Left lung (tissue), 10 donors: ENCODE data around the gene RHBDL1. TPM values are rescaled to one million over a fixed set of nuclear protein-coding genes. Genes with fewer than 3 reads are reported as not detected.

Experiments used
- ATAC-seq: fragments of 200-7000 bp; cut with Tn5 transposase; one replicate; pipeline ENCODE4 v1.9.1; 2020; ENCODE audit warnings: moderate library complexity
- DNase-seq, 4 donors: peaks; one replicate each; pipeline ENCODE4 v3.0.0-alpha.2; 2013 to 2020
- H3K27ac ChIP-seq, 2 donors: fragments of 200-600 bp; sonication (generic) in 1 of 2; one replicate each; pipeline versions ENCODE4 v1.5.0 to v1.8.0; 2020 to 2021
- H3K27me3 ChIP-seq, 2 donors: fragments of 200-600 bp; sonication (generic) in 1 of 2; one replicate each; pipeline versions ENCODE4 v1.5.0 to v1.8.0; 2020 to 2021
- H3K36me3 ChIP-seq, 2 donors: fragments of 200-600 bp; sonication (generic) in 1 of 2; one replicate each; pipeline versions ENCODE4 v1.5.0 to v1.8.0; 2020 to 2021
- H3K4me1 ChIP-seq, 2 donors: fragments of 200-600 bp; one replicate each; pipeline ENCODE4 v1.8.0; 2021
- H3K4me3 ChIP-seq, 2 donors: fragments of 200-600 bp; sonication (generic) in 1 of 2; one replicate each; pipeline versions ENCODE4 v1.5.0 to v1.8.0; 2020 to 2021; ENCODE audit warnings: mild to moderate bottlenecking in 1 of 2
- H3K9me3 ChIP-seq, 2 donors: fragments of 200-600 bp; sonication (generic) in 1 of 2; one replicate each; pipeline versions ENCODE4 v1.5.0 to v1.8.0; 2020 to 2021
- CTCF ChIP-seq, 2 donors: fragments of 200-600 bp; sonication (generic) in 1 of 2; IDR thresholded peaks; one replicate each; pipeline versions ENCODE4 v1.5.0 to v1.8.0; 2021; ENCODE audit warnings: antibody characterized with exemption in 2 of 2
- intact Hi-C, 2 donors: fragments of 100-400 bp; cut with DNase I; formaldehyde crosslinking; loops; one replicate each; pipeline versions ENCODE4 v1.11.2 to v1.14.2; 2022
- polyA plus RNA-seq, 6 donors: library from polyadenylated mRNA; unstranded; fragments of 120-200 nt; gene quantifications; one replicate each; pipeline ENCODE4 v1.2.1, GENCODE V29; 2013; ENCODE audit not compliant: insufficient read length in 6 of 6
- total RNA-seq, 2 donors: library from RNA; stranded (reverse); fragmentation: NEBNext Ultra II Directional; extraction: Animal tissue kit (Norgen Biotek cat#: 25700); gene quantifications; one replicate each; pipeline ENCODE4 v1.2.1, GENCODE V29; 2021
- donor health status: DM: no; HTN: yes; CAD: no.
- donor health status: DM: no; HTN: no; CAD: no.

Gene RHBDL1
- total and polyA plus RNA-seq, 8 donors: 0.45 to 4.3 (median 0.81) TPM

DNA sequence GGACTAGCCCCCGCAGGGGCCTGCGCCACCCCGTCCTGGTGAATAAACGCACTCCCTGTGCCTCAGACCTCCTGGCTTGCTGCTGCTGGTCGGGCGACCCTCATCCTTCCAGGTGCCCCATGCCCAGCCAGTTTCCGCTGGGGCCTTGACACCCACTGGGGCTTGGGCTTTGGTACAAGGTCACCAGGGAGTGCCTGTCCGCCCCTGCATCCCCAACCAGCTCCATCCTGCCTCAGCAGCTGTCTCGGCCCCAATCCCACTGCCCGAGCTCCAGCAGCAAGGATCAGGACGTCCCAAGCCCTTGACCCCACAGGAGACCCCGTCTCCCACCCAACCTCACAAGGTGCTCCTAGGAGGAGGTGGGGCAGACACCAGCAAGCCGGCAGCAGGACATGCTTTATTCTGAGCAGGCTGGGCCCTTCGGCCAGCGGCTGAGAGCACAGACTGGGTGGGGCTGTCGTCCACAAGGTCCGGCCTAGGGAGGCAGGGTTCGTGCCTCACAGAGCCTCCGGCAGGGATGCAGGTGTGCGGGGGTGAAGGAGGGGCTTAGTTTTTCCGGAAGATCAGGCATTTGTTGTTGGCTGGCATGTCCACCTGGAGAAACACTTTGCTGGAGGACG lies 41.3 kb upstream of the RHBDL1 start:
- no peak for TF ChIP-seq CTCF (IDR thresholded peaks at IDR 0.05)
- peaks cover 12 to 49% of the 10 kb centered on the region in 2 donors for H3K4me1 ChIP-seq
- H3K27me3 ChIP-seq: peaks cover 0 to 6% of the 10 kb centered on the region in 2 donors
- peaks cover 0 to 24% of the 10 kb centered on the region in 2 donors for H3K36me3 ChIP-seq
- no peak for ATAC-seq
- intact Hi-C loops: no loop called here
- no peak overlapping the region for H3K4me3 ChIP-seq
- H3K27ac ChIP-seq: no peak overlapping the region
- no peaks in the 10 kb centered on the region for H3K9me3 ChIP-seq
- no peak for DNase-seq

- ATAC-seq: no peak
- Histone ChIP-seq H3K9me3 (no peaks in the 10 kb centered on the region), H3K4me1 (peaks cover 12 to 41% of the 10 kb centered on the region in 2 donors), H3K4me3 (peak overlapping the region; percentile 81 to 89), H3K27ac (no peak overlapping the region), H3K36me3 (peaks cover 0 to 21% of the 10 kb centered on the region in 2 donors), H3K27me3 (peaks cover 0 to 6% of the 10 kb centered on the region in 2 donors)
- intact Hi-C loops: no loop called here
- DNase-seq: no peak
- no peak for TF ChIP-seq CTCF (IDR thresholded peaks at IDR 0.05)
Observed at GRCh38 chr16:634996-635395, 40.5 kb upstream of the RHBDL1 start.

DNA sequence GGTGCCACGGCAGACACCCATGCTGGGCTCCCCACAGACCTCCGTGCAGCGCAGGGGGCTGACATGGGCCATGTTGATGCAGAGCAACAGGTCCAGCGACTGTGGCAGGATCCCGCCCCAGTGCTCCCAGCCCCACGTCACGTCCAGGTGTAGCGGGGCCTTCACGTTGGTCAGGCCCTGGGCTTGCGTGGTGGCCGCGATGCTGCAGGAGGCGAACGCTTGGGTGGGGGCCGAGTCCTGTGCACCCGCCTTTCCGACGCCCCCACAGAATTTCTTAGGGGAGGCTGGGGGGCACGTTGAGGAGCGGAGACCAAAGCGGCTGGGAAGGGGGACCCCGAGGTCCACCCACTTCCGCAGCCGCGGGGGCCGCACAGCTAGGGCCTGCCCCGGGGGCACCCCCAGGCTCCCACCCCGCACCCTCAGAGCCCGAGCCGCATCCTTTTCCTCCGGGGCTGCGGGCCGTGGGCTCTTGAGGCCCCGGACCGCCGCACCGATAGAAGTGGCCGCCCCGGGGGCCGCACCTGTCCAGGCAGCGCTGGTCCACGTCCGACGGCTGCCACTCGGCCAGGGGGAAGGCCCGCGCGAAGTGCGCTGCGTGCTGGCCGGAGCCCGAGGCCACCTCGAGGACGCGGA lies 39.8 kb upstream of the RHBDL1 start:
- Histone ChIP-seq H3K9me3 (no peaks in the 10 kb centered on the region), H3K36me3 (peaks cover 0 to 21% of the 10 kb centered on the region in 2 donors), H3K27me3 (peaks cover 0 to 6% of the 10 kb centered on the region in 2 donors), H3K4me3 (peak overlapping the region; percentile 81 to 89), H3K4me1 (peaks cover 12 to 34% of the 10 kb centered on the region in 2 donors), H3K27ac (peak overlapping the region; percentile 94 to 98)
- no peak for TF ChIP-seq CTCF (IDR thresholded peaks at IDR 0.05)
- ATAC-seq (no peak), DNase-seq (no peak)
- intact Hi-C loops: no loop called here

DNA sequence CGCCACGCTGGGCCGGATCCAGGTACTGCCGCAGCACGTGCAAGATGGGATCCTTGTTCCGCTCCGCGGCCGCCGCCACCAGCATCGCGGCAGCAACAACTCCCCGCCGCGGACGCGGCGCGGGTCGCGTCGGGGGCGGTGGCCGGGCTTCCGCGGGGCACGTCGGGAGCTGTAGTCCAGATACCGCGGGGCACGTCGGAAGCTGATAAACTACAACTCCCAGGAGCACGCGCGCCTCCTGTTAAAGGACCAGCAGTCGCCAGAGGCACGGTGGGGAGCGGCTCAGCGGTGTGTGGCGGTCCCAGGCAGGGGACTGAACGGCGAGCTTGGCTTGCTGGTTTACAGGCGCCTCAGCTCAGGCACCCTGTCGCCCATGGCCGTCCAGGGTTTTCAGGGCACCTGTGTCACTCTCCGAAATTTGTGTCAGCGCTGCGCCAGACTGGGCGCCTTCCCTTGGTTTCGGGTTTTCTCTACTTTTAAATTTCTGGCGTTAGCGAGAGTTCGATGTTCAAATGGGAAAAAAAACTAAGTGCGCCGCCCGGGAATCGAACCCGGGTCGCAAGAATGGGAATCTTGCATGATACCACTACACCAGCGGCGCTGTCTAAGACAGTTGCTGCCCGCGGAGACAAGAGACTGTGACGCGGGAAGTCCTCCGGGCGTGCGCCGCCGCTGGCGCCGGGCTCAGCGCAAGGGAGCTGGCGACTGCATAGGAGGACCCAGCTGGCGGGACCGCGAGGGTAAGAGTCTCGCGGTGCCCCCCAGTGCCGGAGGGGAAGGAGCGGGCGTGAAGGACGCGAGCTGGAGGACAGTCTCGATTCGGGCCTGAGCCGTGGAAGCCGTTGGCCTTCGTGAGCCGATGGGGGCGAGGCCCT lies 39.0 kb upstream of the RHBDL1 start, which contains the start of gene METTL26:
Gene METTL26 (minus strand): TSS at position 100 of the 875 bp plus-strand sequence. CDS start 15 bp downstream, at position 85.
- peak; percentile 92 for ATAC-seq
- DNase-seq: peak; percentile 92 to 98 (median 96)
- H3K27ac ChIP-seq: peak within 1 kb of the TSS; percentile 94 to 98
- H3K36me3 ChIP-seq: peaks cover 0 to 21% of the 10 kb centered on the region in 2 donors
- no peaks in the 10 kb centered on the region for H3K27me3 ChIP-seq
- peak within 1 kb of the TSS; percentile 81 to 89 for H3K4me3 ChIP-seq
- intact Hi-C loops: no loop called here
- peaks cover 5 to 29% of the 10 kb centered on the region in 2 donors for H3K4me1 ChIP-seq
- no peaks in the 10 kb centered on the region for H3K9me3 ChIP-seq
- TF ChIP-seq CTCF (IDR thresholded peaks at IDR 0.05): no peak
